Upper lobe of right lung (tissue), 1 donor: ENCODE results near the gene ARHGAP20. TPM values are rescaled to one million over a fixed set of nuclear protein-coding genes. Genes with fewer than 3 reads are reported as not detected.

Experiments used
- ATAC-seq: fragments of 200-7000 bp; cut with Tn5 transposase; one replicate; pipeline ENCODE4 v1.9.1; 2020; ENCODE audit warnings: mild to moderate bottlenecking, moderate library complexity
- DNase-seq: peaks from one replicate; pipeline ENCODE4 v3.0.0-alpha.2; 2020
- H3K27ac ChIP-seq: fragments of 200-600 bp; one replicate; pipeline ENCODE4 v1.8.0; 2022
- H3K27me3 ChIP-seq: fragments of 200-600 bp; one replicate; pipeline ENCODE4 v1.8.0; 2022; ENCODE audit warnings: mild to moderate bottlenecking
- H3K36me3 ChIP-seq: fragments of 200-600 bp; one replicate; pipeline ENCODE4 v1.8.0; 2022
- H3K4me1 ChIP-seq: fragments of 200-600 bp; one replicate; pipeline ENCODE4 v1.8.0; 2022
- H3K4me3 ChIP-seq: fragments of 200-600 bp; one replicate; pipeline ENCODE4 v1.8.0; 2022; ENCODE audit warnings: mild to moderate bottlenecking
- H3K9me3 ChIP-seq: fragments of 200-600 bp; one replicate; pipeline ENCODE4 v1.8.0; 2022
- CTCF ChIP-seq: fragments of 200-600 bp; IDR thresholded peaks from one replicate; pipeline ENCODE4 v1.8.0; 2022; ENCODE audit warnings: antibody characterized with exemption
- intact Hi-C: fragments of 100-400 bp; cut with DNase I; formaldehyde crosslinking; loops from one replicate; pipeline ENCODE4 v1.11.0; 2022
- total RNA-seq: library from RNA; stranded (reverse); fragmentation: NEBNext Ultra II Directional; extraction: Animal tissue kit (Norgen Biotek cat#: 25700); gene quantifications from one replicate; pipeline ENCODE4 v1.2.1, GENCODE V29; 2021
- donor health status: DM: no; HTN: yes; CAD: no; lungs with severe emphysema.

ARHGAP20 gene
- total RNA-seq, 1 donor from 2014 or later = 6.6 TPM

- Histone ChIP-seq H3K27me3 (no peaks in the 10 kb centered on the region), H3K27ac (no peak overlapping the region), H3K36me3 (peaks cover 10% of the 10 kb centered on the region), H3K4me3 (no peak overlapping the region), H3K9me3 (no peaks in the 10 kb centered on the region), H3K4me1 (no peaks in the 10 kb centered on the region)
- DNase-seq = no peak
- intact Hi-C loops = no loop called here
- ATAC-seq = no peak
- TF ChIP-seq CTCF = no peak
Measured at GRCh38 chr11:110582728-110583432, 129.4 kb downstream of the ARHGAP20 start.

DNA sequence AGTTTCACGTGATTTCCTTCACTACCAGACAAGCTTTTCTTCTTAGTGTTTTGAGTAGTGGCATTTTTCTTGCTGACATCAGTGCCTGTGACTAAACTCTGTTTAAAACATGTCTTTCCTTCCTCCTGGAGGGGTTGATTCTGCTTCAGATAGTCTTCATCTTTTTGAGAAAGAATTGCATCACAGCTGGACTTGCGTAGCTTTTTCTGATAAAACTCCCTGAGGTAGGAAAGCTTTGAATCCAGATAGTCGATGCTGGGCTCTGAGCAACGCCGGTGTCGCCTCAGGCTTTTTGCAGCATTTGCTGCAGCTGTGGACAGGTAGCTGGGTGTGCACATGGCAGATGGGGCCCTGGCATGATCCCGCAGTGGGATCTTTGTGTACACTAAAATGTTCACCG lies 131.7 kb downstream of the ARHGAP20 start:
- ATAC-seq (no peak), DNase-seq (no peak)
- intact Hi-C loops = no loop called here
- no peak for TF ChIP-seq CTCF
- Histone ChIP-seq H3K27me3 (no peaks in the 10 kb centered on the region), H3K9me3 (no peaks in the 10 kb centered on the region), H3K4me1 (no peaks in the 10 kb centered on the region), H3K36me3 (peaks cover 10% of the 10 kb centered on the region), H3K4me3 (no peak overlapping the region), H3K27ac (no peak overlapping the region)

- Histone ChIP-seq H3K27ac (no peak overlapping the region), H3K36me3 (no peaks in the 10 kb centered on the region), H3K4me3 (no peak overlapping the region), H3K9me3 (no peaks in the 10 kb centered on the region), H3K4me1 (no peaks in the 10 kb centered on the region), H3K27me3 (no peaks in the 10 kb centered on the region)
- no peak for DNase-seq
- TF ChIP-seq CTCF = no peak
- intact Hi-C loops = no loop called here
- ATAC-seq = no peak
Measured at GRCh38 chr11:110573411-110573810, 138.8 kb downstream of the ARHGAP20 start.

DNA sequence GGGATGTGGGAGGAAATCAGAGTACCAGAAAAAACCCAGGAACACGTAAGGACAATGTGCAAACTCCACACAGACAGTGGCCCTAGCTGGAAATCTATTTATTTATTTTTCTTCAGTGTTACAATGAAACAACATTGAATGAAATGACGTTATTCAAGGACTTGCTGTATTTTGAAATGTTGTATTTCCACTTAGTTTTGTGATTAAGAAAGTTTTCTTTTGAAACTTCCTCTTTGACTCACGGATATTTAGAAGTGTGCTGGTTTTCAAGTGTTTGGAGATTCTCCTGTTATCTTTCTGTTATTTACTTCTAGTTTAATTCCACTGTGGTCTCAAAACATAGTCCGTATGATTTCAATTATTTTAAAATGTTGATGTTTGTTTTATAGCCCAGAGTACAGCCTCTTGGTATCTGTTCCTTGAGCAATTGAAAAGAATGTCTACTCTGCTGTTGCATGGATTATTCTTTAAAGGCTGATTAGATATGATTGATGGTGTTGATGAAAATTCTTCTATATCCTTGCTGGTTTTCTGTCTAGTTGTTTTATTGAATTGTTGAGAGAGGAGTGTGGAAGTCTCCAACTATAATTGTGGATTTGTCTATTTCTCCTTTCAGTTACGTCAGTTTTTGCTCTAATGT lies 141.0 kb downstream of the ARHGAP20 start:
- Histone ChIP-seq H3K4me3 (no peak overlapping the region), H3K36me3 (no peaks in the 10 kb centered on the region), H3K4me1 (no peaks in the 10 kb centered on the region), H3K27ac (no peak overlapping the region), H3K9me3 (no peaks in the 10 kb centered on the region), H3K27me3 (no peaks in the 10 kb centered on the region)
- no peak for TF ChIP-seq CTCF
- DNase-seq (no peak), ATAC-seq (no peak)
- intact Hi-C loops = no loop called here

DNA sequence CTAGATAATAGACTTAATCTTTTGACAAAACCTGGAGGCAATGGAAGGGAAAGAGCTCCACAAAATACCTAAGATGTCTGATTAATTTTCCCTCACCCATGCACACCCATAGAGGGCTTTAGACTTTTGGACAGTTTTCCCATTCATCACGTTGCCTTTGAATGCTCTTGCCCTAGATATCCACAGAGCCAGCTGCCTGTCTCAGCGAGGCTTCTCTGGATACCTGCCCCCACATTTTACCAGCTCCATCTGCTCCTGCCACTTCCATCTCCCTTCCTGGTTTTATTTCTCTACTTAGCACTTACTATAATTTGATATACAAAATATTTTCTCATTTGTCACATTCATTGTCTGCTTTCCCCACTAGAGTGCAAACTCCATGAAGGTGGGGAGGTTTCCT lies 145.7 kb downstream of the ARHGAP20 start:
- no peak for TF ChIP-seq CTCF
- ATAC-seq (no peak), DNase-seq (no peak)
- Histone ChIP-seq H3K27me3 (no peaks in the 10 kb centered on the region), H3K4me1 (no peaks in the 10 kb centered on the region), H3K4me3 (no peak overlapping the region), H3K27ac (no peak overlapping the region), H3K9me3 (no peaks in the 10 kb centered on the region), H3K36me3 (no peaks in the 10 kb centered on the region)
- intact Hi-C loops = no loop called here
